ENCODE measurements around the gene RNU6-9. TPM values are rescaled to one million over a fixed set of nuclear protein-coding genes. Genes with fewer than 3 reads are reported as not detected.

RNU6-9 gene
- total and polyA plus RNA-seq, 2 of the 13 experiments (the other 11 are each of a cell fraction or from before 2014, with no cell fraction given): under 0.01 TPM; not detected in 1

DNA sequence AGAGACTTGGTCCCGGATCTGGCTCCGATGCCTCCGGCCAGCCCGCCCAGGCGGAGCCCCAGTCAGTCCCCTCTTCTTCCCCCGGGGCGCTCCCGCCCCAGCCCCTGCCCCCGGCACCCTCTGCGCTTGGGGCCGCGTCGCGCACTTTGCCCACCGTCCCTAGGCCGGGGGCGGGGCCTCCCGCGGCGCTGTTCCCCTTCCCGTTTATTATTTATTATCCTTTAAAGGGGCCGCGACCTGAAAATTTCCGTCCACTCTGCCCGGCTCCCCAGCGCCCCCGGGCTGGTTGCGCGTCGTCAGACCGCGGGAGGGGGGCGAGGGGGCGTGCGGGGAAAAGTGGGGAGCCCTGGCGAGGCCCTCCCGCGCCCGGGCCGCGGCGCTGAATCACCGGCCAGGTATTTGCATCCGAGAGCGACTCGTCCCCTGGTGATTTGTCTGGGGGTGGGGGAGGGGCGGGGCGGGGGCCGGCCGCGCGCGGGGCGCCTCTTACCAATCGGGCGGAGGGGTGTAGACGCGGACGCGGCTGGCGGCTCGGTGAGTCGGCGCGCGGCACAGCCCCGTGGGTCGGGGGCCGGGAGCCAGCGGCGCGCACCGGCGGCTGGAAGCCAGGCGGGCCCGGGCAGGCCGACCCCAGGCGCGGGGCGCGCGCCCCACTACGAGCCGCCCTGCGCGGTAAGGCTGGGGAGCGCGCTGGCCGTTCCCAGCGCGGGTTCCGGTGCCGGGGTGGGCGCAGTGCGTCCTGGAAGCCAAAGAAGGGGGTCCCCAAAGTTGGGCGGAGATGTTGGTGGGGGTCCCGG, 32.4 kb downstream of the RNU6-9 start, which contains the start of gene ARID3A (continued):
- TF ChIP-seq PHF20 (CRISPR knock-in tag; IDR thresholded peaks at IDR 0.05) (no peak), ZNF660 (CRISPR knock-in tag; IDR thresholded peaks at IDR 0.05; ENCODE audit: borderline replicate concordance, low read depth) (no peak), ARNTL (CRISPR knock-in tag; IDR thresholded peaks at IDR 0.05) (no peak), ZNF333 (CRISPR knock-in tag; IDR thresholded peaks at IDR 0.05; ENCODE audit: borderline replicate concordance) (no peak), POLR2G (IDR thresholded peaks at IDR 0.05; ENCODE audit: low read depth, low read length) (peak; percentile 38; the same call in 1 of the 2 replicates), ZNF629 (CRISPR knock-in tag; conservative IDR thresholded peaks at IDR 0.05) (no peak), HNF4G (IDR thresholded peaks at IDR 0.05; ENCODE audit: borderline replicate concordance, low read depth, low read length) (0 out of 2 replicates have a peak, but pooled peaks have one; percentile 30), HNF4G (CRISPR knock-in tag; IDR thresholded peaks at IDR 0.05; ENCODE audit: borderline replicate concordance, low read depth) (no peak), KLF13 (CRISPR knock-in tag; IDR thresholded peaks at IDR 0.05) (no peak), FOXC1 (CRISPR knock-in tag; IDR thresholded peaks at IDR 0.05; ENCODE audit: borderline replicate concordance) (no peak), RFXANK (CRISPR knock-in tag; IDR thresholded peaks at IDR 0.05) (no peak), SALL1 (CRISPR knock-in tag; IDR thresholded peaks at IDR 0.05) (no peak), MAZ (IDR thresholded peaks at IDR 0.05; ENCODE audit: borderline replicate concordance, low read depth, low read length) (peak; percentile 93), MAZ (CRISPR knock-in tag; IDR thresholded peaks at IDR 0.05; ENCODE audit: low read depth) (0 out of 2 replicates have a peak, but pooled peaks have one; percentile 41), FOXA3 (CRISPR knock-in tag; IDR thresholded peaks at IDR 0.05) (peak; percentile 24; the same call in 1 of the 2 replicates), FOSL2 (CRISPR knock-in tag; IDR thresholded peaks at IDR 0.05) (peak; percentile 84), KMT2A (CRISPR knock-in tag; IDR thresholded peaks at IDR 0.05) (no peak), CBX1 (IDR thresholded peaks at IDR 0.05; ENCODE audit: low read depth) (no peak), ZNF530 (CRISPR knock-in tag; IDR thresholded peaks at IDR 0.05; ENCODE audit: low read depth) (no peak), CENPT (CRISPR knock-in tag; IDR thresholded peaks at IDR 0.05; ENCODE audit: low read depth) (no peak)
- TF ChIP-seq, protein P1, sequence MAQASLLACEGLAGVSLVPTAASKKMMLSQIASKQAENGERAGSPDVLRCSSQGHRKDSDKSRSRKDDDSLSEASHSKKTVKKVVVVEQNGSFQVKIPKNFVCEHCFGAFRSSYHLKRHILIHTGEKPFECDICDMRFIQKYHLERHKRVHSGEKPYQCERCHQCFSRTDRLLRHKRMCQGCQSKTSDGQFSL (CRISPR knock-in tag; IDR thresholded peaks at IDR 0.05): no peak
- TF ChIP-seq, protein P2, sequence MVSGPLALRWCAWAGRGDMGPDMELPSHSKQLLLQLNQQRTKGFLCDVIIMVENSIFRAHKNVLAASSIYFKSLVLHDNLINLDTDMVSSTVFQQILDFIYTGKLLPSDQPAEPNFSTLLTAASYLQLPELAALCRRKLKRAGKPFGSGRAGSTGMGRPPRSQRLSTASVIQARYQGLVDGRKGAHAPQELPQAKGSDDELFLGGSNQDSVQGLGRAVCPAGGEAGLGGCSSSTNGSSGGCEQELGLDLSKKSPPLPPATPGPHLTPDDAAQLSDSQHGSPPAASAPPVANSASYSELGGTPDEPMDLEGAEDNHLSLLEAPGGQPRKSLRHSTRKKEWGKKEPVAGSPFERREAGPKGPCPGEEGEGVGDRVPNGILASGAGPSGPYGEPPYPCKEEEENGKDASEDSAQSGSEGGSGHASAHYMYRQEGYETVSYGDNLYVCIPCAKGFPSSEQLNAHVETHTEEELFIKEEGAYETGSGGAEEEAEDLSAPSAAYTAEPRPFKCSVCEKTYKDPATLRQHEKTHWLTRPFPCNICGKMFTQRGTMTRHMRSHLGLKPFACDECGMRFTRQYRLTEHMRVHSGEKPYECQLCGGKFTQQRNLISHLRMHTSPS (CRISPR knock-in tag; IDR thresholded peaks at IDR 0.05; ENCODE audit: low read depth): no peak
- TF ChIP-seq, protein P3, sequence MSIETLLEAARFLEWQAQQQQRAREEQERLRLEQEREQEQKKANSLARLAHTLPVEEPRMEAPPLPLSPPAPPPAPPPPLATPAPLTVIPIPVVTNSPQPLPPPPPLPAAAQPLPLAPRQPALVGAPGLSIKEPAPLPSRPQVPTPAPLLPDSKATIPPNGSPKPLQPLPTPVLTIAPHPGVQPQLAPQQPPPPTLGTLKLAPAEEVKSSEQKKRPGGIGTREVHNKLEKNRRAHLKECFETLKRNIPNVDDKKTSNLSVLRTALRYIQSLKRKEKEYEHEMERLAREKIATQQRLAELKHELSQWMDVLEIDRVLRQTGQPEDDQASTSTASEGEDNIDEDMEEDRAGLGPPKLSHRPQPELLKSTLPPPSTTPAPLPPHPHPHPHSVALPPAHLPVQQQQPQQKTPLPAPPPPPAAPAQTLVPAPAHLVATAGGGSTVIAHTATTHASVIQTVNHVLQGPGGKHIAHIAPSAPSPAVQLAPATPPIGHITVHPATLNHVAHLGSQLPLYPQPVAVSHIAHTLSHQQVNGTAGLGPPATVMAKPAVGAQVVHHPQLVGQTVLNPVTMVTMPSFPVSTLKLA (IDR thresholded peaks at IDR 0.05): peak; percentile 15; the same call in 1 of the 2 replicates
- TF ChIP-seq, protein P4, sequence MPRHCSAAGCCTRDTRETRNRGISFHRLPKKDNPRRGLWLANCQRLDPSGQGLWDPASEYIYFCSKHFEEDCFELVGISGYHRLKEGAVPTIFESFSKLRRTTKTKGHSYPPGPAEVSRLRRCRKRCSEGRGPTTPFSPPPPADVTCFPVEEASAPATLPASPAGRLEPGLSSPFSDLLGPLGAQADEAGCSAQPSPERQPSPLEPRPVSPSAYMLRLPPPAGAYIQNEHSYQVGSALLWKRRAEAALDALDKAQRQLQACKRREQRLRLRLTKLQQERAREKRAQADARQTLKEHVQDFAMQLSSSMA (CRISPR knock-in tag; IDR thresholded peaks at IDR 0.05): no peak
- TF ChIP-seq, protein P5, sequence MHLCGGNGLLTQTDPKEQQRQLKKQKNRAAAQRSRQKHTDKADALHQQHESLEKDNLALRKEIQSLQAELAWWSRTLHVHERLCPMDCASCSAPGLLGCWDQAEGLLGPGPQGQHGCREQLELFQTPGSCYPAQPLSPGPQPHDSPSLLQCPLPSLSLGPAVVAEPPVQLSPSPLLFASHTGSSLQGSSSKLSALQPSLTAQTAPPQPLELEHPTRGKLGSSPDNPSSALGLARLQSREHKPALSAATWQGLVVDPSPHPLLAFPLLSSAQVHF (CRISPR knock-in tag; IDR thresholded peaks at IDR 0.05): 0 out of 2 replicates have a peak, but pooled peaks have one; percentile 35

Measured in HepG2 (cell line).